PC-9 (cell line): ENCODE measurements around the gene SLMAP. TPM values are rescaled to one million over a fixed set of nuclear protein-coding genes. Genes with fewer than 3 reads are reported as not detected.

Experiments used
- BruUV-seq: library from RNA; stranded (reverse); fragments of 400-500 nt; replicated peaks from 2 replicates; lab custom pipeline; 2021; lab: Mats Ljungman, UMichigan
- CTCF ChIA-PET: fragments of 300-600 bp; sonication (Branson Sonifier 250); formaldehyde crosslinking; loops from one replicate; lab custom pipeline; 2022; ENCODE audit warnings: antibody characterized with exemption; lab: Charles Lee
- POLR2A ChIA-PET: fragments of 300-600 bp; sonication (Branson Sonifier 250); formaldehyde crosslinking; loops from one replicate; lab custom pipeline; 2022; ENCODE audit warnings: antibody characterized with exemption; ENCODE audit not compliant: unreplicated experiment; lab: Charles Lee
- DNase-seq, 2 experiments: peaks; one replicate each; pipeline versions ENCODE4 v3.0.0 to v3.0.0-alpha.2; 2015 to 2022; ENCODE audit warnings: mixed read lengths in 1 of 2
- H2AFZ ChIP-seq: fragments of 200-600 bp; sonication (generic); 2 replicates; pipeline ENCODE4 v1.8.1; 2017; ENCODE audit warnings: antibody characterized with exemption
- H3F3A ChIP-seq: fragments of 200-600 bp; sonication (generic); 2 replicates; pipeline ENCODE4 v1.8.1; 2017; ENCODE audit warnings: antibody characterized with exemption, mild to moderate bottlenecking, low read depth; ENCODE audit not compliant: insufficient read depth
- H3K27ac ChIP-seq: fragments of 200-600 bp; sonication (generic); 2 replicates; pipeline ENCODE4 v1.6.1; 2016; ENCODE audit warnings: mixed run types
- H3K27me3 ChIP-seq: fragments of 200-600 bp; sonication (generic); 2 replicates; pipeline ENCODE4 v1.6.1; 2016; ENCODE audit warnings: low read depth, mixed run types; ENCODE audit not compliant: insufficient read depth
- H3K36me3 ChIP-seq: fragments of 200-600 bp; sonication (generic); 2 replicates; pipeline ENCODE4 v1.6.1; 2016; ENCODE audit warnings: low read depth, mixed run types
- H3K4me1 ChIP-seq: fragments of 200-600 bp; sonication (generic); replicated peaks from 2 replicates; pipeline ENCODE4 v1.6.1; 2016; ENCODE audit warnings: mixed run types; ENCODE audit not compliant: insufficient read depth
- H3K4me2 ChIP-seq: fragments of 200-600 bp; sonication (generic); 2 replicates; pipeline ENCODE4 v1.6.1; 2017; ENCODE audit warnings: mixed run types
- H3K4me3 ChIP-seq: fragments of 200-600 bp; sonication (generic); 2 replicates; pipeline ENCODE4 v1.6.1; 2016; ENCODE audit warnings: mixed run types
- H3K79me2 ChIP-seq: fragments of 200-600 bp; sonication (generic); 2 replicates; pipeline ENCODE4 v1.6.1; 2017; ENCODE audit warnings: low read depth, mixed run types
- H3K9me2 ChIP-seq: fragments of 200-600 bp; sonication (generic); 2 replicates; pipeline ENCODE4 v1.8.1; 2017; ENCODE audit warnings: mild to moderate bottlenecking; ENCODE audit not compliant: insufficient read depth
- H3K9me3 ChIP-seq: fragments of 200-600 bp; sonication (generic); 2 replicates; pipeline ENCODE4 v1.8.1; 2016; ENCODE audit warnings: low read depth; ENCODE audit not compliant: insufficient read depth
- H4K20me1 ChIP-seq: fragments of 200-600 bp; sonication (generic); 2 replicates; pipeline ENCODE4 v1.8.1; 2017; ENCODE audit not compliant: insufficient read depth
- EZH2 ChIP-seq: fragments of 200-600 bp; sonication (generic); IDR thresholded peaks from 2 replicates; pipeline ENCODE4 v1.8.0; 2017; ENCODE audit warnings: antibody characterized with exemption, low read depth
- intact Hi-C: fragments of 100-400 bp; cut with micrococcal nuclease; formaldehyde crosslinking; loops from one replicate; pipeline ENCODE4 v1.10.0; 2022; ENCODE audit not compliant: unreplicated experiment
- total RNA-seq: library from RNA; stranded (reverse); gene quantifications from 2 replicates; pipeline ENCODE4 v1.2.3, GENCODE V29; 2021
- TF ChIP-seq, protein P1 (sequence below): fragments of 200-600 bp; sonication (generic); conservative IDR thresholded peaks from 2 replicates; pipeline ENCODE4 v1.6.1; 2017; ENCODE audit warnings: mixed run types, antibody characterized with exemption, mild to moderate bottlenecking, moderate library complexity

The SLMAP gene
- total RNA-seq, 1 experiment from 2014 or later = 119 TPM

DNA sequence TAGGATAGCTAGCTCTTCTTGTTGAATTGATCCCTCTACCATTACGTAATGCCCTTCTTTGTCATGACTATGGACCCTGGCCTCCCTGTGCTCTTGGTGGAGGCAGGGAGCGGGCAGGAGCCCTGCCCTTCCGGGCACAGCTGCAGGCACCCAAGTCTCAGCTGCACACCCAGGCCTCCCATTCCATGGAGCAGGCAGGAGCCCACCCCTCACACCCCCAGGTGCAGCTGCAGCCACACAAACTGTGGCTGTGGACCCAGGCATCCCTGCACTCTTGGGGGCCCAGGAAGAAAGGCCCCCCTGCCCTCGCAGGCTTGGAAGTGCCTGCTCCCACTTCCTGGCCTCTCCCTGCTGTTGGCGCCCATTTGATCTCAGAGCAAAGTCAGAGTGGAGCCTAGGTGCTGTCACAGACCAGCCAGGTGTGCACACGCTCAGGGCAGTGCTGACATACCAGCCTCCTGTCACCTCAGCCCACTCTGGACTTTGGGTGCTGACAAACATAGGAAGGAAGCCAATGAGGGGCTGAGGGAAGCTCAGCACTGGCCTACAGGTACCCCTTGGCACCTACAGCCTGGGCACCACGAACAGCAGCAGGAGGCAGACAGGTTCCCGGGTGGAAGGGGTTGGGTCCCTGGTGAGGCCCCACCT, 53.0 kb downstream of the SLMAP start:
- no peaks in the 10 kb centered on the region for H4K20me1 ChIP-seq
- no peak overlapping the region for H3K4me2 ChIP-seq
- intact Hi-C loops = no loop called here
- no peak overlapping the region for H2AFZ ChIP-seq
- 0 out of 2 replicates have a peak, but pooled peaks cover 5% of the 10 kb centered on the region for H3K36me3 ChIP-seq
- H3K4me1 ChIP-seq = peaks cover 25% of the 10 kb centered on the region
- TF ChIP-seq EZH2 = no peak
- TF ChIP-seq, protein P1, sequence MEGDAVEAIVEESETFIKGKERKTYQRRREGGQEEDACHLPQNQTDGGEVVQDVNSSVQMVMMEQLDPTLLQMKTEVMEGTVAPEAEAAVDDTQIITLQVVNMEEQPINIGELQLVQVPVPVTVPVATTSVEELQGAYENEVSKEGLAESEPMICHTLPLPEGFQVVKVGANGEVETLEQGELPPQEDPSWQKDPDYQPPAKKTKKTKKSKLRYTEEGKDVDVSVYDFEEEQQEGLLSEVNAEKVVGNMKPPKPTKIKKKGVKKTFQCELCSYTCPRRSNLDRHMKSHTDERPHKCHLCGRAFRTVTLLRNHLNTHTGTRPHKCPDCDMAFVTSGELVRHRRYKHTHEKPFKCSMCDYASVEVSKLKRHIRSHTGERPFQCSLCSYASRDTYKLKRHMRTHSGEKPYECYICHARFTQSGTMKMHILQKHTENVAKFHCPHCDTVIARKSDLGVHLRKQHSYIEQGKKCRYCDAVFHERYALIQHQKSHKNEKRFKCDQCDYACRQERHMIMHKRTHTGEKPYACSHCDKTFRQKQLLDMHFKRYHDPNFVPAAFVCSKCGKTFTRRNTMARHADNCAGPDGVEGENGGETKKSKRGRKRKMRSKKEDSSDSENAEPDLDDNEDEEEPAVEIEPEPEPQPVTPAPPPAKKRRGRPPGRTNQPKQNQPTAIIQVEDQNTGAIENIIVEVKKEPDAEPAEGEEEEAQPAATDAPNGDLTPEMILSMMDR = no peak
- no peak overlapping the region for H3K4me3 ChIP-seq
- DNase-seq = no peak
- H3K79me2 ChIP-seq = peaks cover 99% of the 10 kb centered on the region
- POLR2A ChIA-PET = interaction anchor here (0.7 kb wide), 1 partner anchor 130 kb away, joined by 3 read pairs; no protein-coding TSS in a partner anchor
- CTCF ChIA-PET = no interaction called here
- H3K27me3 ChIP-seq = no peaks in the 10 kb centered on the region
- peaks cover 27% of the 10 kb centered on the region for H3F3A ChIP-seq
- no peaks in the 10 kb centered on the region for H3K9me2 ChIP-seq
- H3K27ac ChIP-seq = no peak overlapping the region
- BruUV-seq = no TSS peak
- 0 out of 2 replicates have a peak, but pooled peaks cover 3% of the 10 kb centered on the region for H3K9me3 ChIP-seq

DNA sequence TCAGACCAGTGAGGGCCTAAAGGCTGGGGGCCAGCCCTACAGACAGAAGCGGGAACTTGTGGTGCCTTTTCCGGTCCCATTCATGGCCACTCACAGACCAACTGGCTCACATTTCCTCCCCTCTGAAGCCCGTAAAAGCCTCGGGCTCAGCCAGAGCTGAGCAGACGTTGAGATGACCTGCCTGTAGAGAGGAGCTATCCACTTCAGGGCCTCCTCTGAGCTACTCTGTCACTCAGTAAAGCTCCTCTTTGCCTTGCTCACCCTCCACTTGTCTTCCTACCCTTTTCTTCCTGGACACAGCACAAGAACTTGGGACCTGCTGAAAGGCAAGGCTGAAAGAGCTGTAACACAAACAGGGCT, 53.5 kb downstream of the SLMAP start:
- Histone ChIP-seq H2AFZ (no peak overlapping the region), H3K9me2 (no peaks in the 10 kb centered on the region), H3K4me1 (peaks cover 20% of the 10 kb centered on the region), H3K9me3 (0 out of 2 replicates have a peak, but pooled peaks cover 3% of the 10 kb centered on the region), H3K4me3 (no peak overlapping the region), H3K27me3 (no peaks in the 10 kb centered on the region), H3K79me2 (peaks cover 99% of the 10 kb centered on the region), H4K20me1 (no peaks in the 10 kb centered on the region), H3K4me2 (no peak overlapping the region), H3K36me3 (0 out of 2 replicates have a peak, but pooled peaks cover 5% of the 10 kb centered on the region), H3K27ac (no peak overlapping the region), H3F3A (peaks cover 22% of the 10 kb centered on the region)
- no peak for TF ChIP-seq EZH2
- TF ChIP-seq, protein P1 = no peak
- ChIA-PET POLR2A (no interaction called here), CTCF (no interaction called here)
- intact Hi-C loops = no loop called here
- no peak for DNase-seq
- BruUV-seq = no TSS peak

DNA sequence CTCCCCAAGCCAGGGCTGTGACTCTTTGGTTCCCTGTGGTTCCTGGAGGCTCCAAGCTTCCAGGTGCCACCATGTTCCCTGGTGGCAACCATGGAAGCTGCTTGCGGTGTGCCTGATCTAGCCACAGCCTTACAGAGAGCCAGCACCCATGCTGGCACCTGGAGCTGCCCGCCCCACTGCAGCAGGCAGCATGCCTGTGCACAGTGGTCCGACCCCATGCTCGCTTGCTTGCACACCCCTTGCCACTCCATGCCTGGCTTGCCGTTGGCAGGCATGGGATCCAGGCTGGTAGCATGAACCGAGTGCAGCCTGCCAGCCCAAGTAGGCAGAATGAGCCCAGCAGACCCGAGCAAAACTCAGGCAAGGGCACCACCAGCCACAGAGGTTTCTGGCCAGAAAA, 53.9 kb downstream of the SLMAP start:
- peaks cover 18% of the 10 kb centered on the region for H3F3A ChIP-seq
- peaks cover 99% of the 10 kb centered on the region for H3K79me2 ChIP-seq
- TF ChIP-seq EZH2 = no peak
- TF ChIP-seq, protein P1 = no peak
- H3K9me2 ChIP-seq = no peaks in the 10 kb centered on the region
- H2AFZ ChIP-seq = no peak overlapping the region
- 0 out of 2 replicates have a peak, but pooled peaks cover 5% of the 10 kb centered on the region for H3K36me3 ChIP-seq
- intact Hi-C loops = no loop called here
- no peak overlapping the region for H3K4me3 ChIP-seq
- H4K20me1 ChIP-seq = no peaks in the 10 kb centered on the region
- no peak overlapping the region for H3K27ac ChIP-seq
- peaks cover 16% of the 10 kb centered on the region for H3K4me1 ChIP-seq
- H3K9me3 ChIP-seq = 0 out of 2 replicates have a peak, but pooled peaks cover 3% of the 10 kb centered on the region
- H3K4me2 ChIP-seq = no peak overlapping the region
- ChIA-PET POLR2A (no interaction called here), CTCF (no interaction called here)
- no peaks in the 10 kb centered on the region for H3K27me3 ChIP-seq
- no peak for DNase-seq
- no TSS peak for BruUV-seq
